T-cell (primary cell): Measurements from ENCODE around the gene SPTBN1. TPM values are rescaled to one million over a fixed set of nuclear protein-coding genes. Genes with fewer than 3 reads are reported as not detected.

Source experiments
- ATAC-seq, 4 experiments: fragments of 200-7000 bp in 3 of 4; fragments of 150-1000 bp in 1 of 4; cut with Tn5 transposase; replicated peaks in 1 of 4; 1 replicate in 3 of 4; 2 replicates in 1 of 4; pipeline ENCODE4 v1.10.0; 2021; ENCODE audit warnings: moderate library complexity in 3 of 4, mild to moderate bottlenecking in 2 of 4, moderate number of reproducible peaks in 1 of 4
- CTCF ChIA-PET, 2 donors: fragments of 300-600 bp; sonication (Branson Sonifier 250); formaldehyde crosslinking; loops; one replicate each; lab custom pipeline; 2022; ENCODE audit warnings: antibody characterized with exemption in 2 of 2; lab: Charles Lee
- POLR2A ChIA-PET, 2 donors: fragments of 300-600 bp; sonication (Branson Sonifier 250); formaldehyde crosslinking; loops; one replicate each; lab custom pipeline; 2022; ENCODE audit warnings: antibody characterized with exemption in 2 of 2; lab: Charles Lee
- DNase-seq, 35 experiments: peaks; one replicate each; pipeline versions ENCODE4 v3.0.0 to v3.0.0-alpha.2; 2013 to 2023
- H3K27ac ChIP-seq: one replicate; pipeline ENCODE4 v1.5.1; 2013; ENCODE audit warnings: low read length
- H3K27me3 ChIP-seq, 2 experiments: replicated peaks in 1 of 2; 1 replicate in 1 of 2; 2 replicates in 1 of 2; pipeline versions ENCODE4 v1.6.1 to v1.7.0; 2013; ENCODE audit warnings: low read length in 1 of 2, mixed read lengths in 1 of 2; ENCODE audit not compliant: control insufficient read depth in 2 of 2, insufficient read depth in 2 of 2; ENCODE audit errors: extremely low read depth in 1 of 2
- H3K36me3 ChIP-seq, 2 donors: 1 replicate in 1 of 2; 2 replicates in 1 of 2; pipeline versions ENCODE4 v1.6.1 to v1.7.0; 2013; ENCODE audit warnings: low read length in 1 of 2; ENCODE audit not compliant: control insufficient read depth in 2 of 2, insufficient read depth in 1 of 2; ENCODE audit errors: extremely low read depth in 1 of 2
- H3K4me1 ChIP-seq, 2 experiments: 1 replicate in 1 of 2; 2 replicates in 1 of 2; pipeline versions ENCODE4 v1.6.1 to v1.7.0; 2013; ENCODE audit warnings: low read length in 2 of 2, mixed read lengths in 1 of 2; ENCODE audit not compliant: insufficient read depth in 2 of 2, control insufficient read depth in 1 of 2; ENCODE audit errors: extremely low read depth in 1 of 2
- H3K4me3 ChIP-seq, 2 donors: 1 replicate in 1 of 2; 2 replicates in 1 of 2; pipeline versions ENCODE4 v1.5.1 to v1.7.0; 2013; ENCODE audit warnings: mild to moderate bottlenecking in 2 of 2, low read length in 1 of 2, moderate library complexity in 1 of 2; ENCODE audit not compliant: control insufficient read depth in 1 of 2; ENCODE audit errors: extremely low read depth in 1 of 2
- H3K9me3 ChIP-seq: 2 replicates; pipeline ENCODE4 v1.7.0; 2013
- H3K27ac Mint-ChIP-seq, 2 donors: one replicate each; pipeline ENCODE4 v1.8.0; 2020 to 2021; ENCODE audit warnings: mild to moderate bottlenecking in 2 of 2, mixed read lengths in 2 of 2
- H3K27me3 Mint-ChIP-seq, 2 donors: one replicate each; pipeline ENCODE4 v1.8.0; 2021 to 2022; ENCODE audit warnings: mixed read lengths in 2 of 2
- H3K36me3 Mint-ChIP-seq: one replicate; pipeline ENCODE4 v1.8.0; 2021; ENCODE audit warnings: mixed read lengths
- H3K4me1 Mint-ChIP-seq, 3 donors: one replicate each; pipeline ENCODE4 v1.8.0; 2020 to 2022; ENCODE audit warnings: mixed read lengths in 3 of 3, mild to moderate bottlenecking in 1 of 3
- H3K4me3 Mint-ChIP-seq, 3 donors: one replicate each; pipeline ENCODE4 v1.8.0; 2020 to 2022; ENCODE audit warnings: mild to moderate bottlenecking in 3 of 3, mixed read lengths in 3 of 3, moderate library complexity in 3 of 3
- H3K9me3 Mint-ChIP-seq, 3 donors: one replicate each; pipeline ENCODE4 v1.8.0; 2020 to 2022; ENCODE audit warnings: mixed read lengths in 3 of 3
- WGBS: methylation state at CpG from one replicate; pipeline ENCODE4 v1.1.5; 2013; ENCODE audit warnings: missing lambda C conversion rate; ENCODE audit not compliant: insufficient coverage; 5-methylcytosine and 5-hydroxymethylcytosine counted together
- total RNA-seq, 35 experiments: library from RNA in 6 of 35; stranded (reverse) in 6 of 35; fragments of 120-200 nt in 1 of 35; gene quantifications; one replicate each; pipeline versions ENCODE4 v1.2.1 to v1.2.4 and lab custom pipeline; 2013 to 2026

The SPTBN1 gene
- total RNA-seq, 5 donors from 2014 or later (not counting 1 experiment from before 2014, with no cell fraction given): 129 to 222 (median 139) TPM

DNA sequence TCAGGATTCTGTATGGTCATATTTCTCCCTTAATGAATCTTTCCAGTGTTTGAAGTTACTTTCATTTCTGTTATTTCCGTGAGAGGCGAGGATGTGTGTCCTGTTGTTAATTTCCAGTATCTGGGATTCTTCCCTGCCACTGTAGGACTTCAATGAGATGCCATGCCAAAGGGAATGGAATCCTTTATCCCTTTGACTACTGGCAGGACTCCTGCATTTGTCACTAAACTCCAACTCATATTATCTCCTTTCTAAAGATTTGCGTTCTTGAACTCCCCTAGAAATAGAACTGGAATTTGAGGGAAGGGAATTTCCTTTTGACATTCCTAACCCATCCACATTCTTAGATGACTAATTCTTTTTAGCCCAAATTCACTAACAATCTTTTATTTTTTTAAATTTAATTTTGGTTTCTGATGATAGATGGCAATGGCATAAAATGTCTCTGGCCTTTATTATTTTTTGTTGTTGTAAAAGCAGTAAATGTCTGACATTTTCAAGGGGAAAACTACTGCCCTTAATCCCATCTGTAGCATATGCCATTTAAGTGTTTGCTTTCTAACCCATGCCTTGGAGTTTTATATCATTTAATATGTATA lies 179.5 kb downstream of the SPTBN1 start:
- Histone ChIP-seq H3K4me3 (no peak overlapping the region), H3K4me1 (peaks cover 11 to 13% of the 10 kb centered on the region in 2 experiments), H3K27me3 (no peaks in the 10 kb centered on the region), H3K27ac (no peak overlapping the region), H3K36me3 (peaks cover 11 to 90% of the 10 kb centered on the region in 2 donors), H3K9me3 (no peaks in the 10 kb centered on the region)
- Mint-ChIP-seq H3K4me1 (peaks cover 45 to 51% (median 45%) of the 10 kb centered on the region in 3 donors), H3K9me3 (no peaks in the 10 kb centered on the region), H3K27me3 (no peaks in the 10 kb centered on the region), H3K27ac (peak overlapping the region; percentile 78 to 84), H3K4me3 (peak overlapping the region in 1 of 3 donors; percentile 51), H3K36me3 (peaks cover 68% of the 10 kb centered on the region)
- no peak for ATAC-seq
- ChIA-PET CTCF (interaction anchor here in 1 of 2 donors (1.1 kb wide), 1 partner anchor 29 kb away, joined by 3 read pairs; no protein-coding TSS in a partner anchor), POLR2A (no interaction called here)
- no CpG with 5 or more reads among the region's 3 CpGs for WGBS
- DNase-seq: no peak

DNA sequence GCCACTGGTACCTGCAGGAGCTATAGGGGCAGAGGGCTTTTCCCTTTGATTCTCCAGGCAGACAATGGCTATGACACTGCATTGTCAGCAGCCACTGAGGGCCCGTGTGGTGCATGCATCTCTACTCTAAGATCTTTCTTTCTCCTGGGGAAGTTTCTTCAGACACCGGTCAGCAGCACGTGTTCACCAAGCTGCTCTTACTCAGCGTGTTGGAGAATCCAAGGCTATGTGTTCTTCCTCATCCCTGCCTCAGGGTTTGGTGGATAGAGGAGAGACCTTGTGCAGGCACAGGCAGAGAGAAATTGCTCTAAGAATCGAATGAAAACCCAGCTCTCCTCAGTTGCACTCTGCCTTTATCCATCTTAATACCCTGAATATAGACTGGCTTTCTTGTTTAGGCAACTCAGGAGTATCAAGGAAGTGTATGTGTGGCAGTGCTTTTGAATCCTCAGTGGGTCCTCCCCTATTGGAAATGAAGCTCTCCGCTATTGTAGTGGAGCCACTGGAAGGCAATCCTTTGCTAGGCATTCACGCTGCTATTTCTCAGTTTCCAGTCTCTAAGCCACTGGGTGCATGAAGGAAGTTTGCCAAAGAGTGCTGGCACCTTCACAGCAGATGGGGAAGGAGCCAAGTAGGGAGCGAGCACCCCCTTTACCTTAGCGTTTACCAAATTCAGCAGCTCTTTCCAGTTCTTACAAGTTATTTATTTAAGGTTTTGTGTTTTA lies 180.4 kb downstream of the SPTBN1 start:
- DNase-seq (no peak), ATAC-seq (no peak)
- peaks cover 6 to 88% of the 10 kb centered on the region in 2 donors for H3K36me3 ChIP-seq
- Mint-ChIP-seq H3K9me3 (no peaks in the 10 kb centered on the region), H3K4me1 (peaks cover 47 to 59% (median 50%) of the 10 kb centered on the region in 3 donors), H3K36me3 (peaks cover 67% of the 10 kb centered on the region), H3K27me3 (no peaks in the 10 kb centered on the region), H3K4me3 (no peak overlapping the region), H3K27ac (peak overlapping the region in 1 of 2 donors; percentile 45)
- H3K9me3 ChIP-seq: no peaks in the 10 kb centered on the region
- ChIA-PET CTCF (interaction anchor here (0.7 to 0.9 kb wide), 3 partner anchors 67 to 114 kb away, joined by 3 read pairs; no protein-coding TSS in a partner anchor), POLR2A (interaction anchor here (0.6 to 0.7 kb wide), 2 partner anchors 17 to 64 kb away, joined by 3 to 4 read pairs; no protein-coding TSS in a partner anchor)
- H3K4me3 ChIP-seq: no peak overlapping the region
- H3K27ac ChIP-seq: no peak overlapping the region
- H3K27me3 ChIP-seq: no peaks in the 10 kb centered on the region
- H3K4me1 ChIP-seq: peaks cover 11 to 13% of the 10 kb centered on the region in 2 experiments
- no CpG with 5 or more reads among the region's 9 CpGs for WGBS

DNA sequence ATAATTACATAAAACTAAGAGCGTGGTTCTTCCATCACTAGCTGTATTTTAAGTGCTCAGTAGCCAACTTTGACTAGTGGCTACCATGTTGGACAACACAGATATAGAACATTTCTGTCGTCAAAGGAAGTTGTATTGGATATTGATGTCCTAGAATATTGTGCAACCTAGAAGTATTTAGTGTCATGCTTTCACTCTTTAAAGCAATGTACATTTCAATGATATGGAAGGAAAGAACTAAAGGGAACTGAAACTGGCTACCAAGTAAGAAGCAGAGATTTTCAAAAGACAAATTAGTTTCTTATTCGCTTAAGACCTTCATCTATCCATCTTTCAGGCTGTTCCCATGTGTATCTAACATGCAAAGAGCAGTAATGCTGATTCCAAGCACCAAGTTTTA lies 182.0 kb downstream of the SPTBN1 start:
- H3K4me1 Mint-ChIP-seq: peaks cover 44 to 55% (median 44%) of the 10 kb centered on the region in 3 donors

DNA sequence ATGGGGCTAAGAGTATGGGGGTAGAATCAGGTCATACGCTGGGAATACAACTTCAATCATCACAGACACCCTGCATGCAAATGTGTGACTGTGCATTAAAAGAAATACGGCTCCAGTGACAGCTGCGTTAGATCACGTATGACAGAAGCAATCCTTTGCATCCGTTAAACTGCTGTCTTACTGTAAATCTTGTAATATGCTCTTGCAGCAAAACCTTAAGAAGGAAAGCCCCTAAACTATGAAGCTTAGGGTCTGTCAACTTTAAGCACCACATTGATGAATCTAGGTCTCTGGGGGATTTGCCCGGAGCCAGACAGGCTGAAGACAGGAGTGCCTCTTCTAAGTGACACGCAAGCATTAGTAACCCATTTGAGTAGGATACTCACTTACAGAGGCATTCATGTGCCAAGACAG lies 182.7 kb downstream of the SPTBN1 start:
- H3K4me3 Mint-ChIP-seq: no peak overlapping the region
- Histone ChIP-seq H3K9me3 (no peaks in the 10 kb centered on the region), H3K27ac (no peak overlapping the region), H3K36me3 (peaks cover 6 to 85% of the 10 kb centered on the region in 2 donors), H3K4me3 (no peak overlapping the region), H3K27me3 (no peaks in the 10 kb centered on the region), H3K4me1 (peaks cover 8 to 13% of the 10 kb centered on the region in 2 experiments)
- H3K27ac Mint-ChIP-seq: peak overlapping the region; percentile 15 to 64
- ChIA-PET CTCF (interaction anchor here in 1 of 2 donors (0.5 to 0.6 kb wide), 2 partner anchors 67 to 532 kb away, joined by 3 to 9 read pairs; no protein-coding TSS in a partner anchor), POLR2A (interaction anchor here in 1 of 2 donors (0.6 kb wide), 1 partner anchor 160 kb away, joined by 3 read pairs; no protein-coding TSS in a partner anchor)
- peaks cover 37 to 49% (median 37%) of the 10 kb centered on the region in 3 donors for H3K4me1 Mint-ChIP-seq
- ATAC-seq: no peak
- H3K27me3 Mint-ChIP-seq: no peaks in the 10 kb centered on the region
- H3K9me3 Mint-ChIP-seq: no peaks in the 10 kb centered on the region
- H3K36me3 Mint-ChIP-seq: peaks cover 70% of the 10 kb centered on the region
- no peak for DNase-seq
- WGBS: 92% methylated on average over 5 of the region's 7 CpGs

More for the DNA sequence above, 182.0 kb downstream of the SPTBN1 start:
- Histone ChIP-seq H3K36me3 (peaks cover 6 to 86% of the 10 kb centered on the region in 2 donors), H3K9me3 (no peaks in the 10 kb centered on the region), H3K27ac (no peak overlapping the region), H3K27me3 (no peaks in the 10 kb centered on the region), H3K4me1 (peaks cover 11 to 13% of the 10 kb centered on the region in 2 experiments), H3K4me3 (no peak overlapping the region)
- Mint-ChIP-seq H3K4me3 (no peak overlapping the region), H3K36me3 (peaks cover 69% of the 10 kb centered on the region), H3K27ac (peak overlapping the region in 1 of 2 donors; percentile 59), H3K9me3 (no peaks in the 10 kb centered on the region), H3K27me3 (no peaks in the 10 kb centered on the region)
- CTCF ChIA-PET: no interaction called here
- DNase-seq (no peak), ATAC-seq (no peak)
- POLR2A ChIA-PET: no interaction called here
- WGBS: 100% methylated on average over 1 of the region's 3 CpGs

DNA sequence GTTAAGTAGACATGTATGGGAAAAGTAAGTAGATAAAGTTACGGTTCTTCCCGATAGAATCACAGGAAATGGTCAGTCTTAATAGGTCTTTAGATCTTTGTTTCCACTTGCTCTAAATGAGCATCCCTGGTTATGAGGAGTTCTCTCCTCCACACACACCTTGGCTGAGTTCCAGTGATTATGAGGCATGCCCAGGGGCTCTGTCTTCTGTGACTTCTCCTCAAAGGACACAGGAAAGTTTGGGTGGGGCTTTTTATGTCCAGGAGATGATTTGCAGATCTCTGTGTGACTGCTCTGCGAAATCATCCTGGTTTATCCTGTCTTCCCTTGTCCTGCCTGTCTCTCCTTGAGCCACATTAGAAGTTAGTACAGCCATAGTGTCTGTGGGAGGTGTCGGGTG lies 183.5 kb downstream of the SPTBN1 start:
- H3K4me1 ChIP-seq: peaks cover under 1 to 6% of the 10 kb centered on the region in 2 experiments
- no peaks in the 10 kb centered on the region for H3K27me3 Mint-ChIP-seq
- peaks cover 72% of the 10 kb centered on the region for H3K36me3 Mint-ChIP-seq
- peaks cover 29 to 41% (median 29%) of the 10 kb centered on the region in 3 donors for H3K4me1 Mint-ChIP-seq
- WGBS: 100% methylated on average over 1 of the region's 4 CpGs
- CTCF ChIA-PET: no interaction called here
- H3K9me3 Mint-ChIP-seq: no peaks in the 10 kb centered on the region
- H3K4me3 ChIP-seq: no peak overlapping the region
- H3K27me3 ChIP-seq: no peaks in the 10 kb centered on the region
- H3K4me3 Mint-ChIP-seq: no peak overlapping the region
- no peak overlapping the region for H3K27ac ChIP-seq
- POLR2A ChIA-PET: no interaction called here
- H3K27ac Mint-ChIP-seq: peak overlapping the region in 1 of 2 donors; percentile 64
- peaks cover 10 to 86% of the 10 kb centered on the region in 2 donors for H3K36me3 ChIP-seq
- ATAC-seq (no peak), DNase-seq (no peak)
- H3K9me3 ChIP-seq: no peaks in the 10 kb centered on the region

DNA sequence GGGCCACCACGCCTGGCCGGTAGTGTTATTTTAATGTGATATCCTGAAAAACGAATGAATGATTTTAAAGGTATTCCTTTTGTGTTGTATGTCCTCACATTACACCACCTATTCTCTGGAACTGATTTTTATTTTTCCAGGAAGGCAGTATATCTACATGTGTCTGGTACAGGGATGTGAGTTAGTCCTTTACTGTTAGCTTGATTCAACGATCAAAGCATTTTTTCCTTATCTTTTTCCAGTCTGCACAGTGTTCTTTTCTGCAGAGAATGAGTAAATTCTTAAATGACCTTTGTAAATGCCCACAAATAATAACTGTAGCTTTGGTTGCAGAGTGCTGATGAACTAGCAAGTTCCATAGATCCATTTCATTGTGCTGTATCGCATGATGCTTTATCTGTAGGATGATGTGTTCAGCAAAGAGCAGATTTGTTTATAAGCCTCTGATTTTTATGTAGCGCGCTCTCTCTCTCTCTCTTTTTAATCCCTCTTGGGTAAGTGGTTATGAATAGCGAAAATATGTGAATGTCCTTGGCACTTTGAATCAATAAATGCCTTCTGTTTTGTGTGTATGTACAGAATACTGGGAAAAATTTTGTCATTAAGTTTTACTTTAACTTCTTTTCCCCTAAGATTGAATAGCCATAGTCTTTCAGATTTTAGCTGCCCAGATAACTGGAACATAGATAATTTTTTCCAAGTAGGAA lies 184.9 kb downstream of the SPTBN1 start:
- H3K27ac Mint-ChIP-seq: peak overlapping the region in 1 of 2 donors; percentile 28
- no peak for DNase-seq
- no peaks in the 10 kb centered on the region for H3K9me3 Mint-ChIP-seq
- H3K27ac ChIP-seq: no peak overlapping the region
- peaks cover 18 to 31% (median 19%) of the 10 kb centered on the region in 3 donors for H3K4me1 Mint-ChIP-seq
- H3K9me3 ChIP-seq: no peaks in the 10 kb centered on the region
- no peak overlapping the region for H3K4me3 ChIP-seq
- H3K4me3 Mint-ChIP-seq: no peak overlapping the region
- no peaks in the 10 kb centered on the region for H3K4me1 ChIP-seq
- POLR2A ChIA-PET: no interaction called here
- peaks cover 10 to 88% of the 10 kb centered on the region in 2 donors for H3K36me3 ChIP-seq
- no peaks in the 10 kb centered on the region for H3K27me3 ChIP-seq
- CTCF ChIA-PET: no interaction called here
- 83% methylated on average over 1 of the region's 8 CpGs for WGBS
- no peak for ATAC-seq
- H3K27me3 Mint-ChIP-seq: no peaks in the 10 kb centered on the region
- peaks cover 76% of the 10 kb centered on the region for H3K36me3 Mint-ChIP-seq
